OCI-LY1 (cell line): ENCODE data around the gene SPSB3.

Source experiments
- H2AFZ ChIP-seq: fragments of 200-600 bp; sonication (generic), shearing (Covaris generic); 2 replicates; pipeline ENCODE4 v1.6.0; 2014; ENCODE audit warnings: antibody characterized with exemption, mild to moderate bottlenecking, low read length
- H3F3A ChIP-seq: fragments of 200-600 bp; sonication (generic), shearing (Covaris generic); 2 replicates; pipeline ENCODE4 v1.6.0; 2014; ENCODE audit warnings: mild to moderate bottlenecking, antibody characterized with exemption, low read length, moderate library complexity; ENCODE audit not compliant: insufficient read depth
- H3K27ac ChIP-seq: fragments of 200-600 bp; sonication (generic); 2 replicates; pipeline ENCODE4 v1.5.1; 2014; ENCODE audit warnings: low read length, mixed run types, mild to moderate bottlenecking, low read depth; ENCODE audit not compliant: poor library complexity, severe bottlenecking
- H3K27me3 ChIP-seq: fragments of 200-600 bp; sonication (generic); 2 replicates; pipeline ENCODE4 v1.6.0; 2014; ENCODE audit warnings: antibody characterized with exemption, mild to moderate bottlenecking, low read length, moderate library complexity; ENCODE audit not compliant: insufficient read depth
- H3K36me3 ChIP-seq: fragments of 200-600 bp; sonication (generic); 2 replicates; pipeline ENCODE4 v1.6.1; 2014; ENCODE audit warnings: mild to moderate bottlenecking, antibody characterized with exemption, low read length, moderate library complexity, mixed read lengths; ENCODE audit not compliant: insufficient read depth
- H3K4me1 ChIP-seq: fragments of 200-600 bp; sonication (generic); 2 replicates; pipeline ENCODE4 v1.5.1; 2014; ENCODE audit warnings: mild to moderate bottlenecking, low read length, moderate library complexity; ENCODE audit not compliant: insufficient read depth, severe bottlenecking
- H3K4me2 ChIP-seq: fragments of 200-600 bp; sonication (generic), shearing (Covaris generic); 2 replicates; pipeline ENCODE4 v1.6.1; 2014; ENCODE audit warnings: low read length
- H3K4me3 ChIP-seq: fragments of 200-600 bp; sonication (generic); 2 replicates; pipeline ENCODE4 v1.5.1; 2014; ENCODE audit warnings: low read length, low read depth, mild to moderate bottlenecking, mixed read lengths; ENCODE audit not compliant: poor library complexity, severe bottlenecking
- H3K79me2 ChIP-seq: fragments of 200-600 bp; shearing (Covaris generic); 2 replicates; pipeline ENCODE4 v1.6.1; 2016; ENCODE audit warnings: mixed run types, low read length, mixed read lengths; ENCODE audit not compliant: insufficient read depth
- H3K9ac ChIP-seq: fragments of 200-600 bp; sonication (generic), shearing (Covaris generic); 2 replicates; pipeline ENCODE4 v1.6.1; 2014; ENCODE audit warnings: mild to moderate bottlenecking, low read length, mixed read lengths
- H3K9me2 ChIP-seq: fragments of 200-600 bp; sonication (generic), shearing (Covaris generic); 2 replicates; pipeline ENCODE4 v1.6.1; 2014; ENCODE audit warnings: low read depth, mild to moderate bottlenecking, low read length, mixed read lengths
- H3K9me3 ChIP-seq: fragments of 200-600 bp; shearing (Covaris generic); 2 replicates; pipeline ENCODE4 v1.6.1; 2014; ENCODE audit warnings: low read length, mixed read lengths
- H4K20me1 ChIP-seq: fragments of 200-600 bp; sonication (generic), shearing (Covaris generic); 2 replicates; pipeline ENCODE4 v1.6.0; 2016; ENCODE audit warnings: mild to moderate bottlenecking, low read length; ENCODE audit not compliant: insufficient read depth
- EZH2 ChIP-seq: fragments of 200-600 bp; sonication (generic), shearing (Covaris generic); IDR thresholded peaks from 2 replicates; pipeline ENCODE4 v1.8.0; 2017; ENCODE audit warnings: borderline replicate concordance, mixed run types, mild to moderate bottlenecking, antibody characterized with exemption, low read length, moderate library complexity, mixed read lengths
- TF ChIP-seq, protein P1 (sequence below): fragments of 200-600 bp; sonication (generic), shearing (Covaris generic); IDR thresholded peaks from 2 replicates; pipeline ENCODE4 v1.5.1; 2017; ENCODE audit warnings: mild to moderate bottlenecking, antibody characterized with exemption, low read length, moderate library complexity, mixed read lengths

The SPSB3 gene

GRCh38 chr16:1762879-1763520 lies 19.4 kb downstream of the SPSB3 start:
- peaks cover 69% of the 10 kb centered on the region for H3K36me3 ChIP-seq
- TF ChIP-seq EZH2, result no peak
- TF ChIP-seq, protein P1, sequence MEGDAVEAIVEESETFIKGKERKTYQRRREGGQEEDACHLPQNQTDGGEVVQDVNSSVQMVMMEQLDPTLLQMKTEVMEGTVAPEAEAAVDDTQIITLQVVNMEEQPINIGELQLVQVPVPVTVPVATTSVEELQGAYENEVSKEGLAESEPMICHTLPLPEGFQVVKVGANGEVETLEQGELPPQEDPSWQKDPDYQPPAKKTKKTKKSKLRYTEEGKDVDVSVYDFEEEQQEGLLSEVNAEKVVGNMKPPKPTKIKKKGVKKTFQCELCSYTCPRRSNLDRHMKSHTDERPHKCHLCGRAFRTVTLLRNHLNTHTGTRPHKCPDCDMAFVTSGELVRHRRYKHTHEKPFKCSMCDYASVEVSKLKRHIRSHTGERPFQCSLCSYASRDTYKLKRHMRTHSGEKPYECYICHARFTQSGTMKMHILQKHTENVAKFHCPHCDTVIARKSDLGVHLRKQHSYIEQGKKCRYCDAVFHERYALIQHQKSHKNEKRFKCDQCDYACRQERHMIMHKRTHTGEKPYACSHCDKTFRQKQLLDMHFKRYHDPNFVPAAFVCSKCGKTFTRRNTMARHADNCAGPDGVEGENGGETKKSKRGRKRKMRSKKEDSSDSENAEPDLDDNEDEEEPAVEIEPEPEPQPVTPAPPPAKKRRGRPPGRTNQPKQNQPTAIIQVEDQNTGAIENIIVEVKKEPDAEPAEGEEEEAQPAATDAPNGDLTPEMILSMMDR, result no peak

DNA sequence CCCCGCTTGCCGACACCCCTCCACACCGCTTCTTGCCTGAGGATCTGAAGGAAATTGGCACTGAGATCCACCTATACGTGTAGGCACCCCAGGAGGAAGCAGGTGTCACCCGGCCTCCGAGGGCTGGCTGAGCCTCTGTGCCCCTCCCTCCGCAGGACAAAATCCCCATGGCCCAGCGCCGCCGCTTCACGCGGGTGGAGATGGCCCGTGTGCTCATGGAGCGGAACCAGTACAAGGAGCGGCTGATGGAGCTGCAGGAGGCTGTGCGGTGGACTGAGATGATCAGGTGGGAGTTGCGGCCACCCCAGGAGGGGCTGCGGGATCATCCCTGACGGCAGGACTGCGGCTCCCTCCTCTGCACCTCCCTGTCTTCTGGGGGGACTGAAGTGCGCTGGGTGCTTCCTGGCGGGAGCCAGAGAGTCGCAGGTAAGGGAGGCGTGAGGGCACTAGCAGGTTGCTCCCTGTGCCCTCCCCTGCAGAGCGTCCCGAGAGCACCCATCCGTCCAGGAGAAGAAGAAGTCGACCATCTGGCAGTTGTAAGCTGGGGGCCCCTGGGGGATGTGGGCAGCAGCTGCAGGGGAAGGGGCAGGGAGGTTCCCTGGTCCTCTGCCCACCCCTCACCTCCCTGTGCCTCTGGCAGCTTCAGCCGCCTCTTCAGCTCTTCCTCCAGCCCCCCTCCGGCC lies 20.0 kb downstream of the SPSB3 start:
- H3K4me3 ChIP-seq, result no peak overlapping the region
- H3K79me2 ChIP-seq, result no peaks in the 10 kb centered on the region
- no peaks in the 10 kb centered on the region for H3K27me3 ChIP-seq
- no peaks in the 10 kb centered on the region for H3F3A ChIP-seq
- no peak overlapping the region for H2AFZ ChIP-seq
- peaks cover 65% of the 10 kb centered on the region for H3K36me3 ChIP-seq
- H3K4me1 ChIP-seq, result no peaks in the 10 kb centered on the region
- H3K4me2 ChIP-seq, result no peak overlapping the region
- no peaks in the 10 kb centered on the region for H3K9me3 ChIP-seq
- H4K20me1 ChIP-seq, result no peaks in the 10 kb centered on the region
- no peak overlapping the region for H3K27ac ChIP-seq
- no peak overlapping the region for H3K9ac ChIP-seq
- no peak for TF ChIP-seq EZH2
- TF ChIP-seq, protein P1, result no peak
- H3K9me2 ChIP-seq, result no peaks in the 10 kb centered on the region

More at GRCh38 chr16:1762879-1763520, 19.4 kb downstream of the SPSB3 start:
- H3K4me2 ChIP-seq, result no peak overlapping the region
- no peaks in the 10 kb centered on the region for H3K27me3 ChIP-seq
- H3F3A ChIP-seq, result no peaks in the 10 kb centered on the region
- H3K9ac ChIP-seq, result no peak overlapping the region
- H3K27ac ChIP-seq, result peak overlapping the region; percentile 11
- no peaks in the 10 kb centered on the region for H3K9me2 ChIP-seq
- H3K4me1 ChIP-seq, result no peaks in the 10 kb centered on the region
- H3K4me3 ChIP-seq, result no peak overlapping the region
- no peak overlapping the region for H2AFZ ChIP-seq
- H3K9me3 ChIP-seq, result no peaks in the 10 kb centered on the region
- H3K79me2 ChIP-seq, result no peaks in the 10 kb centered on the region
- H4K20me1 ChIP-seq, result no peaks in the 10 kb centered on the region

DNA sequence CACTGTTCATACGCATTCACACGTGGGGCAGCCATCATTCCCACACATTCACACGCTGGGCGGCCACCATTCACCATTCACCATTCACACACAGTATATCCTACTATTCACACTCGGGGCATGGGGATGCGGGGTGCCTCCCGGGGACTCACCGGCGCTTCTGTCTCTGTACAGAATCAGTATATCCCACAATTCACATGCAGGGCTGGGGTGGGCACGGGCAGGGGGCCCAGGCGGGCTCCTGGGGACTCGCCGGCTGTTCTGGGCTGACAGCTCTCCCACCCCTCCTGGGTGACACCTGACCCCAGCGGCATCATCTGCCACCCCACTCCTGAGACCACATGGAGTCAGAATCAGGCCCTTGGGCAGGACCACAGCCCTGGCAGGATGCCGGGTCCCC lies 20.6 kb downstream of the SPSB3 start:
- Histone ChIP-seq H3K9me3 (no peaks in the 10 kb centered on the region), H2AFZ (no peak overlapping the region), H3F3A (no peaks in the 10 kb centered on the region), H3K4me3 (no peak overlapping the region), H3K36me3 (peaks cover 59% of the 10 kb centered on the region), H4K20me1 (no peaks in the 10 kb centered on the region), H3K27me3 (no peaks in the 10 kb centered on the region), H3K9me2 (no peaks in the 10 kb centered on the region), H3K27ac (no peak overlapping the region), H3K4me2 (no peak overlapping the region), H3K9ac (no peak overlapping the region), H3K4me1 (no peaks in the 10 kb centered on the region), H3K79me2 (no peaks in the 10 kb centered on the region)
- TF ChIP-seq, protein P1, result no peak
- TF ChIP-seq EZH2, result no peak
